Neural progenitor cell (in vitro differentiated cells): ENCODE measurements around the gene MAP3K6. TPM values are rescaled to one million over a fixed set of nuclear protein-coding genes. Genes with fewer than 3 reads are reported as not detected.
A peak's percentile ranks its signal among the peaks of the same experiment; 100 is the strongest.

Experiments used
- DNase-seq: peaks from one replicate; pipeline ENCODE4 v3.0.0-alpha.2; 2016; ENCODE audit warnings: low spot score
- H2AFZ ChIP-seq: fragments of 200-600 bp; sonication (generic); replicated peaks from 2 replicates; pipeline ENCODE4 v1.6.1; 2016; ENCODE audit warnings: antibody characterized with exemption
- H3F3A ChIP-seq: fragments of 200-600 bp; sonication (generic); 2 replicates; pipeline ENCODE4 v1.6.1; 2016; ENCODE audit warnings: antibody characterized with exemption, low read depth
- H3K27ac ChIP-seq: fragments of 200-600 bp; sonication (generic); 2 replicates; pipeline ENCODE4 v1.5.1; 2016; ENCODE audit warnings: mild to moderate bottlenecking
- H3K27me3 ChIP-seq: fragments of 200-600 bp; sonication (generic); 2 replicates; pipeline ENCODE4 v1.6.1; 2016; ENCODE audit warnings: mild to moderate bottlenecking, moderate library complexity
- H3K36me3 ChIP-seq: fragments of 200-600 bp; sonication (generic); 2 replicates; pipeline ENCODE4 v1.5.1; 2016
- H3K4me1 ChIP-seq: fragments of 200-600 bp; sonication (generic); 2 replicates; pipeline ENCODE4 v1.6.1; 2016; ENCODE audit warnings: mixed run types
- H3K4me2 ChIP-seq: fragments of 200-600 bp; sonication (generic); 2 replicates; pipeline ENCODE4 v1.6.1; 2016
- H3K4me3 ChIP-seq: fragments of 200-600 bp; sonication (generic); 2 replicates; pipeline ENCODE4 v1.5.1; 2016
- H3K79me2 ChIP-seq: fragments of 200-600 bp; sonication (generic); 2 replicates; pipeline ENCODE4 v1.6.1; 2016; ENCODE audit warnings: low read depth
- H3K9ac ChIP-seq: fragments of 200-600 bp; sonication (generic); 2 replicates; pipeline ENCODE4 v1.6.1; 2016
- H3K9me3 ChIP-seq: fragments of 200-600 bp; sonication (generic); 2 replicates; pipeline ENCODE4 v1.5.1; 2016; ENCODE audit warnings: low read depth
- H4K20me1 ChIP-seq: fragments of 200-600 bp; sonication (generic); 2 replicates; pipeline ENCODE4 v1.6.1; 2016; ENCODE audit warnings: low read depth
- H3K27ac Mint-ChIP-seq: 3 replicates; pipeline ENCODE4 v1.8.0; 2021; ENCODE audit warnings: mixed read lengths
- H3K27me3 Mint-ChIP-seq: 2 replicates; pipeline ENCODE4 v1.8.0; 2022; ENCODE audit warnings: low read depth, mild to moderate bottlenecking, inconsistent platforms, moderate library complexity, mixed read lengths; ENCODE audit not compliant: insufficient read depth
- H3K36me3 Mint-ChIP-seq: 3 replicates; pipeline ENCODE4 v1.8.0; 2021; ENCODE audit warnings: mixed read lengths
- H3K4me1 Mint-ChIP-seq: 3 replicates; pipeline ENCODE4 v1.8.0; 2021; ENCODE audit warnings: mixed read lengths
- H3K4me3 Mint-ChIP-seq: 3 replicates; pipeline ENCODE4 v1.8.0; 2021; ENCODE audit warnings: mild to moderate bottlenecking, moderate library complexity, mixed read lengths
- H3K9me3 Mint-ChIP-seq: 3 replicates; pipeline ENCODE4 v1.8.0; 2020; ENCODE audit warnings: mixed read lengths
- CTCF ChIP-seq: fragments of 200-600 bp; sonication (generic); IDR thresholded peaks from 2 replicates; pipeline ENCODE4 v1.5.1; 2017; ENCODE audit warnings: antibody characterized with exemption, mild to moderate bottlenecking
- EZH2 ChIP-seq: fragments of 200-600 bp; sonication (generic); IDR thresholded peaks from 2 replicates; pipeline ENCODE4 v1.6.1; 2017; ENCODE audit warnings: antibody characterized with exemption, mild to moderate bottlenecking, moderate library complexity
- EZH2phosphoT487 ChIP-seq: fragments of 200-600 bp; sonication (generic); IDR thresholded peaks from 2 replicates; pipeline ENCODE4 v1.6.1; 2017; ENCODE audit warnings: antibody characterized with exemption
- total RNA-seq: library from RNA; depleted of rRNA; stranded (reverse); fragments of >200 nt; gene quantifications from 2 replicates; pipeline ENCODE4 v1.2.3, GENCODE V29; 2015; ENCODE audit warnings: low replicate concordance

MAP3K6 gene
- total RNA-seq, 1 donor from 2014 or later = 1.9 TPM

GRCh38 chr1:27365372-27366112 lies 1.2 kb downstream of the MAP3K6 start:
- peaks cover 15% of the 10 kb centered on the region for H3K27me3 Mint-ChIP-seq
- H3K4me3 ChIP-seq = peak overlapping the region; percentile 65
- peaks cover 2% of the 10 kb centered on the region for H3K36me3 Mint-ChIP-seq

GRCh38 chr1:27364696-27365371 lies 1.9 kb downstream of the MAP3K6 start:
- no peak overlapping the region for H3K4me3 ChIP-seq
- TF ChIP-seq CTCF = no peak
- TF ChIP-seq EZH2phosphoT487 = no peak
- no peak for TF ChIP-seq EZH2
- peaks cover 36% of the 10 kb centered on the region for H3K4me1 ChIP-seq
- peaks cover 32% of the 10 kb centered on the region for H3K27me3 ChIP-seq
- H3K4me3 Mint-ChIP-seq = peak overlapping the region; percentile 94
- H3K79me2 ChIP-seq = no peaks in the 10 kb centered on the region
- peak overlapping the region; percentile 26 for H3K27ac Mint-ChIP-seq
- H3K27me3 Mint-ChIP-seq = peaks cover 19% of the 10 kb centered on the region
- H3K9me3 Mint-ChIP-seq = no peaks in the 10 kb centered on the region
- H3K4me2 ChIP-seq = peak overlapping the region; percentile 92
- peaks cover 50% of the 10 kb centered on the region for H3F3A ChIP-seq
- DNase-seq = no peak
- peaks cover 23% of the 10 kb centered on the region for H4K20me1 ChIP-seq
- H3K4me1 Mint-ChIP-seq = peaks cover 49% of the 10 kb centered on the region
- peaks cover 5% of the 10 kb centered on the region for H3K36me3 Mint-ChIP-seq
- no peaks in the 10 kb centered on the region for H3K36me3 ChIP-seq
- H3K9ac ChIP-seq = no peak overlapping the region
- peak overlapping the region; percentile 51 for H3K27ac ChIP-seq
- H2AFZ ChIP-seq = no peak overlapping the region
- H3K9me3 ChIP-seq = no peaks in the 10 kb centered on the region

More at GRCh38 chr1:27365372-27366112, 1.2 kb downstream of the MAP3K6 start:
- H3K4me1 Mint-ChIP-seq = peaks cover 46% of the 10 kb centered on the region
- TF ChIP-seq EZH2phosphoT487 = no peak
- TF ChIP-seq CTCF = no peak
- no peak for TF ChIP-seq EZH2
- DNase-seq = peak; percentile 93
- Histone ChIP-seq H3K79me2 (no peaks in the 10 kb centered on the region), H3K27me3 (peaks cover 25% of the 10 kb centered on the region), H3K27ac (peak overlapping the region; percentile 48), H3K36me3 (no peaks in the 10 kb centered on the region), H3F3A (peaks cover 50% of the 10 kb centered on the region), H3K9ac (no peak overlapping the region), H3K4me2 (peak overlapping the region; percentile 92), H4K20me1 (peaks cover 20% of the 10 kb centered on the region), H2AFZ (peak overlapping the region; percentile 84), H3K4me1 (peaks cover 31% of the 10 kb centered on the region), H3K9me3 (no peaks in the 10 kb centered on the region)
- peak overlapping the region; percentile 91 for H3K27ac Mint-ChIP-seq
- no peaks in the 10 kb centered on the region for H3K9me3 Mint-ChIP-seq
- H3K4me3 Mint-ChIP-seq = peak overlapping the region; percentile 94

GRCh38 chr1:27363766-27364695 lies 2.7 kb downstream of the MAP3K6 start:
- Mint-ChIP-seq H3K27me3 (peaks cover 27% of the 10 kb centered on the region), H3K27ac (no peak overlapping the region), H3K9me3 (no peaks in the 10 kb centered on the region), H3K36me3 (peaks cover 7% of the 10 kb centered on the region), H3K4me3 (peak overlapping the region; percentile 31), H3K4me1 (peaks cover 48% of the 10 kb centered on the region)
- H3K79me2 ChIP-seq = no peaks in the 10 kb centered on the region
- H2AFZ ChIP-seq = no peak overlapping the region
- H3K9me3 ChIP-seq = no peaks in the 10 kb centered on the region
- H3K27me3 ChIP-seq = peaks cover 40% of the 10 kb centered on the region
- H3F3A ChIP-seq = peaks cover 53% of the 10 kb centered on the region
- TF ChIP-seq EZH2phosphoT487 (no peak), CTCF (no peak), EZH2 (no peak)
- peak; percentile 85 for DNase-seq
- H3K27ac ChIP-seq = no peak overlapping the region
- H3K4me3 ChIP-seq = no peak overlapping the region
- H3K36me3 ChIP-seq = no peaks in the 10 kb centered on the region
- H3K4me2 ChIP-seq = peak overlapping the region; percentile 92
- no peak overlapping the region for H3K9ac ChIP-seq
- peaks cover 38% of the 10 kb centered on the region for H3K4me1 ChIP-seq
- H4K20me1 ChIP-seq = peaks cover 25% of the 10 kb centered on the region
